Measurements from ENCODE around the gene NUDT19. TPM values are rescaled to one million over a fixed set of nuclear protein-coding genes. Genes with fewer than 3 reads are reported as not detected.
"Not testable (repeated sequence)": the region's sequence is repeated elsewhere in the genome, so short reads cannot be mapped to it uniquely, and the experiment has no call there.

Gene NUDT19
- total and polyA plus RNA-seq, 9 donors: 5.3 to 9.4 (median 8.4) TPM

GRCh38 chr19:32653599-32653915 is 38.1 kb upstream of the NUDT19 start:
- no peak overlapping the region for H3K4me3 ChIP-seq (ENCODE audit: low read length)
- H3K9me3 ChIP-seq (replicated peaks; ENCODE audit: control insufficient read depth, low read depth, low read length): no peaks in the 10 kb centered on the region
- peaks cover 17% of the 10 kb centered on the region for H3K4me1 ChIP-seq (ENCODE audit: control insufficient read depth, insufficient read depth, low read length)
- H3K36me3 ChIP-seq (ENCODE audit: control insufficient read depth, insufficient read depth, low read length): peaks cover 29% of the 10 kb centered on the region
- H3K27me3 ChIP-seq (ENCODE audit: control insufficient read depth, insufficient read depth, low read length): no peaks in the 10 kb centered on the region
- H3K27ac ChIP-seq (ENCODE audit: low read length): no peak overlapping the region
- WGBS (ENCODE audit: insufficient coverage): 69% methylated on average over 5 of the region's 15 CpGs
- DNase-seq: no peak

- peaks cover 21% of the 10 kb centered on the region for H3K36me3 ChIP-seq (ENCODE audit: control insufficient read depth, insufficient read depth, low read length)
- H3K27me3 ChIP-seq (ENCODE audit: control insufficient read depth, insufficient read depth, low read length); H3K4me3 ChIP-seq (ENCODE audit: low read length); DNase-seq; H3K9me3 ChIP-seq (replicated peaks; ENCODE audit: control insufficient read depth, low read depth, low read length); H3K27ac ChIP-seq (ENCODE audit: low read length): not testable (repeated sequence)
- H3K4me1 ChIP-seq (ENCODE audit: control insufficient read depth, insufficient read depth, low read length): peaks cover 17% of the 10 kb centered on the region
- no CpG with 5 or more reads among the region's 8 CpGs for WGBS (ENCODE audit: insufficient coverage)
Observed at GRCh38 chr19:32656379-32656778, 35.2 kb upstream of the NUDT19 start.

DNA sequence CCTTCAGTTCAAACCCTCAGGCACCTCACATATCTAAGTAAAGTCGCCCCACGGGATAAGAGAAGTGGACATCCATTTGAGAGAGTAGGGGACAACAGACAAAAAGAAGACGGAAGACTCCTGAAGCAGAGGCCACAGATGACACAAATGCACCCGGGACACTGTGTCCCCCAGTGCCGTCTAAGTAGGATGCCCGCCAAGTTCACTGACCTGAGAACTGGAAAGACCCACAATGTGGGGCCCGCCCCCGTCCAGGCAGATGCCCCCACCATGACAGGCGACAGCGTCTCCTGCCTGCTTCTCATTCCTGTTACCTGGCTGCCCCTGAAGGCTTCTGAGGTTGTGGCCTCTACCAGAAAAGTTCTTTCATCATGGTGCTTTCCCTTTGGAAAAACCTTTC is 33.5 kb upstream of the NUDT19 start:
- H3K27me3 ChIP-seq (ENCODE audit: control insufficient read depth, insufficient read depth, low read length): no peaks in the 10 kb centered on the region
- H3K36me3 ChIP-seq (ENCODE audit: control insufficient read depth, insufficient read depth, low read length): peaks cover 21% of the 10 kb centered on the region
- H3K4me1 ChIP-seq (ENCODE audit: control insufficient read depth, insufficient read depth, low read length): peaks cover 3% of the 10 kb centered on the region
- no peak overlapping the region for H3K27ac ChIP-seq (ENCODE audit: low read length)
- no peaks in the 10 kb centered on the region for H3K9me3 ChIP-seq (replicated peaks; ENCODE audit: control insufficient read depth, low read depth, low read length)
- 86% methylated on average over 8 of the region's 10 CpGs for WGBS (ENCODE audit: insufficient coverage)
- no peak overlapping the region for H3K4me3 ChIP-seq (ENCODE audit: low read length)
- DNase-seq: no peak

DNA sequence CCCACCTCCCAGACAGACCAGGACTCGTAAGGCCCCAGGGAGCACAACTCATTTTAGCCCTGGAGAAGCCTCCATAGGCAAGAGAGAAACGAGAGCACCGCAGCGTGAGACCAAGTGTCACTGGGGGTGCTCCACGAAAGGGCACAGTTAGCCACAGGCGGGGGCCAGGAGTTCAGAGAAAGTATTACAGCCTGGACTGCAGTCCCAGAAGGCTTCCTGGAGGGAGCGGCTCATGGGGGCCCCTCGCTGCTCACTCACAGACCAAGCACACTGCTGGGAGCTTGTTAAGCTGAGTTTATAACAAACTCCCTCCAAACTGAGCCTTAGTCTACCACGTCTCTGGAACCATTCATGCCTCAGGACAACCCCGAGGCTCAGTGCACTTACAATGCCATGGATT is 33.1 kb upstream of the NUDT19 start:
- H3K4me1 ChIP-seq (ENCODE audit: control insufficient read depth, insufficient read depth, low read length): no peaks in the 10 kb centered on the region
- no peaks in the 10 kb centered on the region for H3K27me3 ChIP-seq (ENCODE audit: control insufficient read depth, insufficient read depth, low read length)
- no peak overlapping the region for H3K4me3 ChIP-seq (ENCODE audit: low read length)
- DNase-seq: no peak
- peaks cover 21% of the 10 kb centered on the region for H3K36me3 ChIP-seq (ENCODE audit: control insufficient read depth, insufficient read depth, low read length)
- H3K9me3 ChIP-seq (replicated peaks; ENCODE audit: control insufficient read depth, low read depth, low read length): no peaks in the 10 kb centered on the region
- H3K27ac ChIP-seq (ENCODE audit: low read length): no peak overlapping the region
- 91% methylated on average over 10 of the region's 10 CpGs for WGBS (ENCODE audit: insufficient coverage)

DNA sequence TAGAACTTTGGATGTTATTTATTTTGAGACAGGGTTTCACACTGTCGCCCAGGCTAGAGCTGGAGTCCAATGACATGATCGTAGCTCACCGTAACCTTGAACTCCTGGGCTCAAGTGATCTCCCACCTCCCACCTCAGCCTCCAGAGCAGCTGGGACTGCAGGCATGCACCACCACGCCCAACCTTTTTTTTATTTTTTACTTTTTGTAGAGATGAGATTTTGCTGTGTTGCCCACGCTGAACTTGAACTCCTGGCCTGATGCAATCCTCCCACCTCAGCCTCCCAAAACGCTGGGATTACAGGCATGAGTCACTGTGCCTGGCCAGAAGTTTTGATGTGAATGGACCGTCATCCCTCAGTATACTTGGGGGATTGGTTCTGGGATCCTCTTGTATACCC is 30.3 kb upstream of the NUDT19 start:
- 80% methylated on average over 2 of the region's 7 CpGs for WGBS (ENCODE audit: insufficient coverage)
- no peak for DNase-seq

DNA sequence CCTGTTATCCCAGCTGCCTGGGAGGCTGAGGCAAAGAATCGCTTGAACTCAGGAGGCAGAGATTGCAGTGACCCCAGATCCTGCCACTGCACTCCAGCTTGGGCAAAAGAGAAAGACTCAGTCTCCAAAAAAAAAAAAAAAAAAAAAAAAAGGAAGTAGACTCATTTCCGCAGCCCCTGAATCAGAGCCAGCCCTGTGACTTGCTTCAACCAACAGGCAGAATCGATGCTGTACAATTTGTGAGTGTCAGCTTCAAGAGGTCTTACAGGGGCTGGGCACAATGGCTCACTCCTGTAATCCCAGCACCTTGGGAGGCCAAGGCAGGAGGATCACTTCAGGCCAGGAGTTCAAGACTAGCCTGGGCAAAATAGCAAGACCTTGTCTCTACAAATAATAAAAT is 29.4 kb upstream of the NUDT19 start:
- Histone ChIP-seq H3K27ac (ENCODE audit: low read length) (no peak overlapping the region), H3K9me3 (replicated peaks; ENCODE audit: control insufficient read depth, low read depth, low read length) (no peaks in the 10 kb centered on the region), H3K36me3 (ENCODE audit: control insufficient read depth, insufficient read depth, low read length) (peaks cover 9% of the 10 kb centered on the region), H3K4me3 (ENCODE audit: low read length) (no peak overlapping the region), H3K4me1 (ENCODE audit: control insufficient read depth, insufficient read depth, low read length) (no peaks in the 10 kb centered on the region), H3K27me3 (ENCODE audit: control insufficient read depth, insufficient read depth, low read length) (no peaks in the 10 kb centered on the region)
- 100% methylated on average over 1 of the region's 3 CpGs for WGBS (ENCODE audit: insufficient coverage)
- DNase-seq: no peak

More for the DNA sequence above, 30.3 kb upstream of the NUDT19 start:
- no peaks in the 10 kb centered on the region for H3K4me1 ChIP-seq (ENCODE audit: control insufficient read depth, insufficient read depth, low read length)
- H3K27ac ChIP-seq (ENCODE audit: low read length): no peak overlapping the region
- no peaks in the 10 kb centered on the region for H3K9me3 ChIP-seq (replicated peaks; ENCODE audit: control insufficient read depth, low read depth, low read length)
- H3K36me3 ChIP-seq (ENCODE audit: control insufficient read depth, insufficient read depth, low read length): peaks cover 9% of the 10 kb centered on the region
- H3K27me3 ChIP-seq (ENCODE audit: control insufficient read depth, insufficient read depth, low read length): no peaks in the 10 kb centered on the region
- H3K4me3 ChIP-seq (ENCODE audit: low read length): no peak overlapping the region

DNA sequence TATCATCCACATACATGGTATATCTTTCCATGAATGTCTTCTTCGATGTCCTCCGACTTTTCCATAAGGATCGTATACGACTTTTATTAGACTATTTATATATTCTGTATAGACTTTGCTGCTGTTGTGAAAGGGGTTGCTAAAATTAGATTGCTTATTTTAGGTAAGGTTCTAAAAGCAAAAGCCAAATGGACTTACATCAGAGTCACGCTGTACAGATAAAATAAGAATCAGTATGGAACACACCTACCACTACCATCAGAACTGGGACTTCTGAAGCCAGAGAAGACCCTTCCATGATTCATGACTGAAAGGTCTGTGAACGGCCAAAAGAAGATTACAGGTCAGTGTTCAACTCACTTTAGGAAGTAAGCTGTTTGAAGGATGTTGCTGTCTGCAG is 25.5 kb upstream of the NUDT19 start:
- H3K9me3 ChIP-seq (replicated peaks; ENCODE audit: control insufficient read depth, low read depth, low read length): no peaks in the 10 kb centered on the region
- WGBS (ENCODE audit: insufficient coverage): no CpG with 5 or more reads among the region's 6 CpGs
- H3K4me3 ChIP-seq (ENCODE audit: low read length): no peak overlapping the region
- no peaks in the 10 kb centered on the region for H3K36me3 ChIP-seq (ENCODE audit: control insufficient read depth, insufficient read depth, low read length)
- no peaks in the 10 kb centered on the region for H3K4me1 ChIP-seq (ENCODE audit: control insufficient read depth, insufficient read depth, low read length)
- DNase-seq: no peak
- no peak overlapping the region for H3K27ac ChIP-seq (ENCODE audit: low read length)
- H3K27me3 ChIP-seq (ENCODE audit: control insufficient read depth, insufficient read depth, low read length): no peaks in the 10 kb centered on the region

DNA sequence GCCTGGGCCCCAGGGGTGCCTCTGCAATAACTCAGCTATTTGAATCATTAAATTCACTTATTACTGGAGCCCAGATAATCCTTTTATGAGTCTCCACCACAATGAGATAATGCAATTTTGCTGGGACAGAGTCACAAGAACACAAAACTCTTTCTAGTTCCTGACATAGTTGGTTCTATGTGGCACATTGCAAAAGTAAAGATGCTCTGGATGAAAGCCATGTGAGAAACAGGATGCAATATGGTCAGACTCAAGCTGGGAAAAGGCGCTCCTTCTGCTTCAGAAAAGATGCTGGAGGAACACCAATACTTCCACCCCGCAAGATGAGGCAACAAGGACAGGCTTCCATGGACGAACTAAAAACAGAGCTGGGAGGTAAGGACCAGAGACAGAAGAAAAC is 22.3 kb upstream of the NUDT19 start:
- Histone ChIP-seq H3K4me1 (ENCODE audit: control insufficient read depth, insufficient read depth, low read length) (peaks cover 14% of the 10 kb centered on the region), H3K4me3 (ENCODE audit: low read length) (no peak overlapping the region), H3K9me3 (replicated peaks; ENCODE audit: control insufficient read depth, low read depth, low read length) (no peaks in the 10 kb centered on the region), H3K27me3 (ENCODE audit: control insufficient read depth, insufficient read depth, low read length) (no peaks in the 10 kb centered on the region), H3K27ac (ENCODE audit: low read length) (no peak overlapping the region), H3K36me3 (ENCODE audit: control insufficient read depth, insufficient read depth, low read length) (no peaks in the 10 kb centered on the region)
- no peak for DNase-seq
- WGBS (ENCODE audit: insufficient coverage): 50% methylated on average over 1 of the region's 3 CpGs

DNA sequence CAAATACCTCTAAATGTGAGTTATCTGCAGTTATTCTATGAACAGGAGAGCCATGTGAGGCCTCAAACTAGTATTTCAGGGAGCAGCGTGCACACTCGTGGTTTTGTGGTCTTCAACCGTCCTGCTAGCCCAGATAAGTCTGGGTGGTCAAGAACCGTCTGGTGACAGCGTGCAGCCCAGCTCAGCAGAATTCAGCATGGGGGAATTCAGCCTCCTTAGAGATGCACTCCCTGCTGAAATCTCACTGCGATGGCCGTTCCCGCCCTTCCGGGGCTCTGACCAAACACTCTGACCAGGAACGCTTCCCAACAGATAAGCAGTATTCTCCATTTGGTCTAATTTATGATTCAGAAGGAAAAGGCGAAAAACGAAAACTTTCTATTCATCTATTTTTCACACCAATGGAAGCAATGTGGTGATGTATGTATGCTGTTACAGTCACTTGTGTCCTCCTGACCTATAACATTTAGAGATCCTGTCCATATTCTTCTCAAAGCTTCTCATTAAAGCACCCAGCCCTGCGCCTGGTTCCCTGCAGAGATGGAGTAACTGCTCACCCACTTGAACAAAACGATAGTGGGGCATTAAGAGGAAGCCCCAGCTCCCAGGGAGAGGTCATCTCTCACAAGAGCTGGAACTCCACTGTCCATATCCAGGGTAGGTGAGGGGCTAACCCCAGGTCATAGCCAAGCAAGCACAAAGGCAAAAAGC is 19.6 kb upstream of the NUDT19 start:
- no peak overlapping the region for H3K4me3 ChIP-seq (ENCODE audit: low read length)
- DNase-seq: no peak
- WGBS (ENCODE audit: insufficient coverage): 78% methylated on average over 5 of the region's 14 CpGs
- H3K27ac ChIP-seq (ENCODE audit: low read length): no peak overlapping the region
- no peaks in the 10 kb centered on the region for H3K9me3 ChIP-seq (replicated peaks; ENCODE audit: control insufficient read depth, low read depth, low read length)
- no peaks in the 10 kb centered on the region for H3K36me3 ChIP-seq (ENCODE audit: control insufficient read depth, insufficient read depth, low read length)
- peaks cover 18% of the 10 kb centered on the region for H3K27me3 ChIP-seq (ENCODE audit: control insufficient read depth, insufficient read depth, low read length)
- peaks cover 27% of the 10 kb centered on the region for H3K4me1 ChIP-seq (ENCODE audit: control insufficient read depth, insufficient read depth, low read length)

DNA sequence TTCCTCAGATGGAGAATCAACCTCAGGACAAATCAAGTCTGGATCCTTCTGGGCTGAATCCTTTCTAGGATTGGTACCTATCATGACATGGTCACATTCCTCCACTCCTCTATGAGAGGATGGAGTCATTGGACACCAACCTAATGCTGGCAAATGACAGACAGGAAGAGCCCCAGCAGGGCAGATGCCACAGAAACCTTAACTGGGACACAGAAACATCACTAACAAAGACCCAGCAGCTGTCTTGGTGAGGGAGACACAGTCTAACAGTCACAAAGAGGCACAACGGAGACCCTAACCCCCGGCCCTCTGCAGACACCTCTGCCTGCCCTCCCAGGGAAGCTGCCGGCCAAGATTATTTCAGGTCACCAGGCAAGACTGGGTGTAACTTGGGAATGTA is 18.8 kb upstream of the NUDT19 start:
- Histone ChIP-seq H3K4me3 (ENCODE audit: low read length) (no peak overlapping the region), H3K27ac (ENCODE audit: low read length) (no peak overlapping the region)
- DNase-seq: no peak

GRCh38 chr19:32673573-32673972 is 18.0 kb upstream of the NUDT19 start:
- H3K27me3 ChIP-seq (ENCODE audit: control insufficient read depth, insufficient read depth, low read length): peaks cover 33% of the 10 kb centered on the region
- WGBS (ENCODE audit: insufficient coverage): 85% methylated on average over 7 of the region's 10 CpGs
- no peak for DNase-seq
- no peak overlapping the region for H3K4me3 ChIP-seq (ENCODE audit: low read length)
- H3K9me3 ChIP-seq (replicated peaks; ENCODE audit: control insufficient read depth, low read depth, low read length): no peaks in the 10 kb centered on the region
- H3K4me1 ChIP-seq (ENCODE audit: control insufficient read depth, insufficient read depth, low read length): peaks cover 36% of the 10 kb centered on the region
- H3K27ac ChIP-seq (ENCODE audit: low read length): no peak overlapping the region
- no peaks in the 10 kb centered on the region for H3K36me3 ChIP-seq (ENCODE audit: control insufficient read depth, insufficient read depth, low read length)

More for the DNA sequence above, 18.8 kb upstream of the NUDT19 start:
- no peaks in the 10 kb centered on the region for H3K36me3 ChIP-seq (ENCODE audit: control insufficient read depth, insufficient read depth, low read length)
- H3K27me3 ChIP-seq (ENCODE audit: control insufficient read depth, insufficient read depth, low read length): peaks cover 26% of the 10 kb centered on the region
- H3K4me1 ChIP-seq (ENCODE audit: control insufficient read depth, insufficient read depth, low read length): peaks cover 35% of the 10 kb centered on the region
- 90% methylated on average over 2 of the region's 3 CpGs for WGBS (ENCODE audit: insufficient coverage)
- no peaks in the 10 kb centered on the region for H3K9me3 ChIP-seq (replicated peaks; ENCODE audit: control insufficient read depth, low read depth, low read length)

All from muscle of leg (tissue), 11 donors.